Mononuclear cell (primary cell): Measurements from ENCODE around the gene RRBP1. TPM values are rescaled to one million over a fixed set of nuclear protein-coding genes. Genes with fewer than 3 reads are reported as not detected.

Experiments used
- H3K27me3 ChIP-seq: 2 replicates; pipeline ENCODE4 v1.6.0; 2011; ENCODE audit warnings: low read length, control low read depth; ENCODE audit not compliant: insufficient read depth
- H3K4me1 ChIP-seq: 2 replicates; pipeline ENCODE4 v1.5.1; 2011; ENCODE audit warnings: mild to moderate bottlenecking, low read length, control low read depth; ENCODE audit not compliant: insufficient read depth
- H3K4me3 ChIP-seq: 2 replicates; pipeline ENCODE4 v1.5.1; 2011; ENCODE audit warnings: mild to moderate bottlenecking, low read length, moderate library complexity
- H3K9me3 ChIP-seq: 2 replicates; pipeline ENCODE4 v1.5.1; 2011; ENCODE audit warnings: low read depth, mild to moderate bottlenecking, control low read depth, low read length
- total RNA-seq: library from RNA; depleted of rRNA; stranded (reverse); fragments of >200 nt; gene quantifications from one replicate; pipeline ENCODE4 v1.2.3, GENCODE V29; 2012

Gene RRBP1
- total RNA-seq, 1 donor = 16.4 TPM

DNA sequence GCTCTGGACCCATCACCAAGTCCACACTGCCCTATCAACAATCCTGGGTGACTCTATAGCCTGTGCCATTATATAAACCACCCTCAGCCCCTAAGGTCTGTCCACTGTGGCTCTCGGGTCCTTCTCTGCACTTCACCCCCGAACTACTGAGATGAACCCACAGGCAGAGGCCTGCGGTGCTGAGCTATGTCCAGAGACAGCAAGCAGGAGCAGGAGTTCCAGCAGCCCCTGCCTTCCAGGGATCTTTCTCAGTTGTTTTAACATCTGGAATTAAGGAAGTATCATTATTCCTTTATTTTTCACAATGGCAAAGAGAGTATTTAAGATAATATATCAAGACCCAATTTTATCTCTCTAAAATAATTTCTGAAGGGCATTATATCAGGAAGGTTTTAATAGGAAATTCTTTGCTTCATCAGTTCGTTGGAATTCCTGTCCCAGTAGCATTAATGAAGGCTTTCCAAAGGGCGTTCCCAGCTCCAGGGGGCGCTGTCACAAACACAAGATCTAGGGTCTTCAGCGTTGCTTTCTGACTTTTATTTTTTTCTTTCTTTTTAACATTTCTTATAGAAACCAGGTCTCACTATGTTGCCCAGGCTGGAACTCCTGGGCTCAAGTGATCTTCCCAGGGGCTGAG, 27.3 kb downstream of the RRBP1 start:
- Histone ChIP-seq H3K9me3 (no peaks in the 10 kb centered on the region), H3K27me3 (no peaks in the 10 kb centered on the region), H3K4me1 (peaks cover 10% of the 10 kb centered on the region), H3K4me3 (no peak overlapping the region)

DNA sequence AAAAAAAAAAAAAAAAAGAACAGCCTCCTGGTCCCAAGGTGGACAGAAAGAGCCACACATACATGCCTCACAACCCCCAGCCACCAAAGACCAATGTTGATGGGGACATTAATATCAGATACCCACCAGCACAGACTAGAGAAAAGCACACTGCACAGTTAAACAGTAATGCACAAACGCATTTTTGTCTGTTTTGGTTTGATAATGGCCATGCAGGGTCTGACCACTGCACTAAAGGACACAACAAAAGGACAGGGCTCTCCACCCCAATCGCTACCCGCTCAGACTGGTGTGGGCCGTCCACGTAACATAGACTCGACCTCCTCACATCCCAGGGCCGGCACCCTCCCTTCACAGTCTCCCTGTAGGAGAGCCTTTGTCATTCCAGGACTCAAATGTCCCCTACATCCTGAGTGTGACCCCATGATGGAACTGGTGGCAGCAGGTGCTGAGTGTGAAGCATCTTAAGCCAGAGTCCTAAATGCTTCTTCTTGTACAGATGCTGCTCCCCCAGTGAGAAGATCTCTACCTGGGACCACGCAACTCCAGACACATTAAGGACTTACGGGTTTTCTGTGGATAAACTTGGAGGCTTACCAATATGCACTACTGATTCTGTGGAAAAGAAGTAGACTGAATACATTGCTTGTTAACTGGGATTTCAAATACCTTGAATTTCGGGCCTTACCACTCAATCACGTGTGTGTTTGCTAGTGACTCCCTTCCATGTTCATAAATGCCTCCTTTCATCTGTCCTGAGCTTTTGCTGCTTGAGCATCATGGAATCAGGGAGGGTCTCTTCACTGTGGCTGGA, 28.0 kb downstream of the RRBP1 start:
- Histone ChIP-seq H3K4me3 (no peak overlapping the region), H3K27me3 (no peaks in the 10 kb centered on the region), H3K4me1 (peaks cover 12% of the 10 kb centered on the region), H3K9me3 (no peaks in the 10 kb centered on the region)

DNA sequence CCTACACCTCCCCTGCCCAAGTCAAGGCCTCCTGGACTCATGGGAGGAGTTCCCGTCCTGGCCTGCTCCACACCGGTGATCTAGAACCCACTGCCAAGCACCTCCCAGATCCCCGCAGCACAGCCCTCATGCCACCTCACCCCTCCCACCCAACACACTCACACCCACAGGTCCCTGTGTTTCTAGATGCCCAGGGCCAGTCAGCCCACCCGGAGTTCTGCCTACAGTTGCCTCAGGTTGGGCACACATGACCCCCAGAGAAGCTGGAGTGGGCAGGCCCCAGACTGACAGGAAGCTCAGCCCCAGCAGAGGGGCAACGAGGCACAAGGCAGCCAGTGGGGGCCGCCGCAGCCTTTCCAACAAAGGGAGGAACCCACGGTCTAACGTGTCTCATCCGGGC, 29.6 kb downstream of the RRBP1 start:
- Histone ChIP-seq H3K4me1 (peaks cover 21% of the 10 kb centered on the region), H3K27me3 (no peaks in the 10 kb centered on the region), H3K9me3 (no peaks in the 10 kb centered on the region), H3K4me3 (no peak overlapping the region)

DNA sequence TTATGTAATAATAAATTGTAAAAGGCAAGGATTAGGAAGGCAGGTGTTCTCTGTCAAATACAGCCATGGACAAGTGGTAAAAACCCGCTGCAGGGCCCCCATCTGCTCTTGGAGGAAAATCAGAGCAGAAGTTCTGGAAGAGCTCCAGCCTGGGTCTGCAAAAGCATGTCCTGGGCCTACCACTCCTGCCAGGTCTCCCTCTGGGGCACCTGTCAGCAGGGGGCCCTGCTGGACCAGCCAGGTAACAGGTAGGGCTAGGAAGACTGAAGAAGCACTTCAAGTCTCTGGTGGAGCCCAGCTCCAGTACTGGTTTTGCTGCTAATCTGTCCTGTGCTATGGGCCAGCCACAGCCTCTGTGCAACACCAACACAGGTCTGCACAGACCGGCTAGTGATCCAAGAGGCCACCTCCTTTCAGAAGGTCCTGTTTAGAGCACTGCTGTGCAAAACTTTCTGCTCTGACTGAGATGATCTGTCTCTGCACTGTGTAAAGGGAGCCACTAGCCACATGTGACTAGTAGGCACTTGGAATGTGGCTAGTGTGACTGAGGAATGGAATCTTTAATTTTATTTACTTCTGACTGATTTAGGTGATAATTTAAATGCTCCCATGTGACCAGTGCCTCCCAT, 30.2 kb downstream of the RRBP1 start:
- Histone ChIP-seq H3K9me3 (no peaks in the 10 kb centered on the region), H3K4me3 (no peak overlapping the region), H3K27me3 (no peaks in the 10 kb centered on the region), H3K4me1 (peaks cover 21% of the 10 kb centered on the region)

DNA sequence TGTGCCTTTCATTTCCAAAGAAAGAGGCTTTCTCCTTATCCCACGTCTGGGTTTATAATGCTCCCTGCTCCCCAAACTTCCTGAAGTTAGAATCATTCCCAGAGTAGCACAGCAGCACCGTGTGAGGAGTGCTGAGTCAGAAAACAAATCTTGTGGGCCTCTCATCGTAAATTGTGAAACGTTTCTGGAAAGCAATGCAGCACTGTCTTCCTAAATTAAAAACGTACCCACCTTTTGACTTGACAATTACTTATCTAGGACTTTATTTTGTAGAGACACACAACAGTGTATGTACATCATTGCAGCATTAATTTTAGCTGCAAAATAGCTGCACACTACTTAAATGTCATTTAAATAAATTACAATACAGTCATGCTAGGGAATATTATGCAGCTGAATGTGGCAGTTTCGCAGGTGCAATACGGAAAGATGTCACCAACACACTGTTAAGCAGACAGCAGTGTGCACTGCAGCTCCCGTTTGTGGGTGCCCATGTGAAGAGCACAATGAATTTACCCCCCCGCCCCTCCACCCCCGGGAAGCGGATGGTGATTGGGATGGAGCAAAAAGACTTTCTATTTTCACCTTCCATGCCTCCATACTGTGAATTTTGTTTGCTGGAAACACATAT, 30.8 kb downstream of the RRBP1 start:
- H3K27me3 ChIP-seq = no peaks in the 10 kb centered on the region
- no peaks in the 10 kb centered on the region for H3K9me3 ChIP-seq
- no peak overlapping the region for H3K4me3 ChIP-seq
- peaks cover 21% of the 10 kb centered on the region for H3K4me1 ChIP-seq

DNA sequence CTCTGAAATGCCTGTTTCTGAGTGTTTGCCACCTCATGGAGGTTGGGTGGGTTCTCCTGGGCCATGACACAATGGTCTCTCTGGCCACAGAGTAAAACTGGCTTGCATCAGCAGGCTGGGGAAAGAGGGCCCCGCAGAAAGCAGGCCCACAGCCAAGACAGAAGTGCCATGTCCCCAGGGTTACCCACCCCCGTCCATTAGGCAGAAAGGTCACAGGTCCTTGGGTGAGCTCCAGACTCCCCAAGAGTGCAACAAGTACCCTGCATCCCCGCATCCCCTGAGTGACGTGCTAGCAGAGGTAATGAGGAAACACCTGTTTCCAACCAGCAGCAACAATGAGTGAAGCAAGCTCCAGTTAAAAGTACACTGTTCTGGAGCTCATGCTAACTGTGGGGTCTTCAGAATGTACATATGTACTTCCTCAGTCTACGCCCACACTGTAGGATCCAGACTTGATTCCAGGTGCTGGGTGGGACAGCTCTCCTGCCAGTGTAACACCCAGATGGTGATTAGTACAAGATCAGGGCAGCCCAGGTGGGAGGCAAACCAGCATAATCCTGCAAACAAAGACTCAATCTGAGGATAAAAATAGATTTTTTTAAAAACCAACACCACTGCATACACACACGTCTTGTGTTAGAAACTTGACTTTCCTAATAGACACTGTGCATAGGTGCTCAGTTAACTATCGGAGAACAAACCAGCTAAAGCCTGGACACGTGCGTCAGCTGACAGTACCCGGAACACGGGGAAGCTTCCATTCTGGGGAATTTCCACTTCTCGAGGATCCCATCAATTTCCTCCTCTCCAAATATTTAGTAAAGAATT, 31.5 kb downstream of the RRBP1 start:
- H3K9me3 ChIP-seq = no peaks in the 10 kb centered on the region
- peaks cover 21% of the 10 kb centered on the region for H3K4me1 ChIP-seq
- H3K4me3 ChIP-seq = no peak overlapping the region
- no peaks in the 10 kb centered on the region for H3K27me3 ChIP-seq

DNA sequence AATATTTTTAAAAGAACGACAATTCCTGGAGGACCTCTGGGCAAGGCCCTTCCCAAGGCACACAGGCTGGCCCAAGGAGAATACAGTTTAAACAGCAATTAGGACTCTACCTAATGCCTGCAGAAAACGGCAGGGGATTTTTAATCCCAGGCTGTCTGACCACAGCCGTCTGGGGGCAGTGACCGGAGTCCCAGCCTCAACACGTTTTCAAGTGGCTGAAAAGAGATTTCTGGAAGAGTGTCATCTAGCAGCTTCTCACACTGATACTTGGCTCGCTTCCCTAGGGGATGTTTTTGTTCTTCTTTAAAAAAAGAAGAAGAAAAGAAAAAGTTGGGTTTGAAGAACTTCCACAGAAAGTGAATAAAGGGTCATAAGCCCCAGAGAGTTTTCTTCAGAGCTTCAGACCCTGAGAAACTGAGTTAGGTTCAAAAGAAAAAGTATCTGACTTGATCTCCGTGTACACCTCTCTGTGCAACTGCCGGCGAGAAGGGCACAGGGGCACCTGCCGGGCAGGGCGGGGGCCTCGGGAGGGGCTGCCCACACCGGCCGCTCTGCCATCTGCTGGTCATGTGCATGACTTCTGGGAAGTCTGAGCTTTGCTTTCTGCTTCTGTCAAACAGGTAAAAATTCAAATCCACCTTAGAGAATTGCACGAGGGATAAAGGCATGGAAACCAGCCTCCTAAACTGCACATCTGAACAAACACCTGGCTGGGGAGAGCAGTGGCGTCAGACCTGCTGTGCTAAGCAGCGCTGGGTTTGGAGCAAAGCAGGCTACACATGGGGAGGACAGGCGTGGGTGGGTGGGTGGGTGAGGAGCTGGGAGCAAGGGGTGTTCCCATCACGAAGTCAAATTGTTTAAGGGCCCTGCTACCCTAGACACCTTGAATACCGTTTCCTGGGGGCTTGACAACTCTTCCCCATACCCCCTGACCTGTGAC, 33.0 kb downstream of the RRBP1 start:
- H3K27me3 ChIP-seq = no peaks in the 10 kb centered on the region
- peaks cover 21% of the 10 kb centered on the region for H3K4me1 ChIP-seq
- no peaks in the 10 kb centered on the region for H3K9me3 ChIP-seq
- H3K4me3 ChIP-seq = no peak overlapping the region

DNA sequence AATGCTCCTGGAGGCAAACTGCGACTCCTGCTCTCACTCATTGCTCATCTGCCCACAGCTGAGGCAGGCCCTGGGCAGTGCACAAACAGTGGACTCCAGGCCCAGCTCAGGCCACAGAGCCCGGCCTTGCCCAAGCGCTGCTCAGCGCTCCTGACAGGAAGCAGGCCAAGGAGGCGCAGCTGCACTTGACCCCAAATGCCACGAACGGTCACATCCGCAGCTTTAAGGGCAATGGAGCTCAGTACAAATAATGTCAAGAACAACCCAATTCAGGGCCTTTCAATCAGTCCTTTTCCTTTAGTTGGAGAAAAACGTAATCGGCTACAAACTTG, 33.8 kb downstream of the RRBP1 start:
- peaks cover 21% of the 10 kb centered on the region for H3K4me1 ChIP-seq
- no peak overlapping the region for H3K4me3 ChIP-seq
- no peaks in the 10 kb centered on the region for H3K9me3 ChIP-seq
- no peaks in the 10 kb centered on the region for H3K27me3 ChIP-seq

DNA sequence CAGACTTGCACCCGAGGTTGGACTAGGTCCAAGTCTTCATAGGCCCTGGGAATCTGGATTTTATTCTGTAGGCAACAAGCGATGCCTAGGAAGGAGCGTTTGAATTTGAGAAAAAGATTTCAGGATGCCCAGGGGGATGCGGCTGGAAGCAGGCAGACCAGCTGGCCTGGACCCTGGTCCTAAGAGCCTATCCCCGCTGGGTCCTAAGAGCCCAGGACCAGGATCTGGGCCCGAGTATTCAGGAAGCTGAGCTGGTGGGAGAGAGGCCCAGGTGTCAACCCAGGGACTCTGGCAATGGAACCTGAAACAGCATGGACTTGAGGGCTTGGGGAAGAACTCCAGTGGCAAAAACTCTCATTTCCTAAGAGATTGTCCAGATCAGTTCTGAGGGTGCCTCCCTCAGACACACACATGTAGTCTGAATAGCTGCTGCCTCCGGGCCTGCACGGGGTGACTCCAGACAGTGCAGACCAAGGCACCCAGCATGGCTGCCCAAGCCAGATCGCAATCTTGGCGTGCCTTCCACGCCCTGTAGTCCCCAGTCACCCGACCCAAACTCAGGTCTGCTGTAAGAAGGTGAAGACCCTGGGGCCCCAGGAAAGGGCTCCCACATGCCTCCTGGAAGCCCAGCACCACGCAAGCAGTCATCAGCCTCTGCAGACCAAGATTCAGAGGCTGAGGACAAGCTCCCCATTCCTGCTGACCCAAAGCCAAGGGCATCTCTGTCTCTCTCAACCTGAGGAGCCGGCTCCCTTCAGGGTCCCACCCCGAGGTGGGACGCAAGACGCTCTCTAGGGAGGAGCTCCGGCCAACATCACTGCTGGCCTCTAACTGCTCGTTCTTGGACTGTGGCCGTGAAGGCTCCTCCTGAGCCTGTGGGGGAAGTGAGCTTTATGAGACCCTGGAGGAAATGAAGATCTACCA, 34.4 kb downstream of the RRBP1 start:
- Histone ChIP-seq H3K27me3 (no peaks in the 10 kb centered on the region), H3K4me1 (peaks cover 21% of the 10 kb centered on the region), H3K4me3 (no peak overlapping the region), H3K9me3 (no peaks in the 10 kb centered on the region)

DNA sequence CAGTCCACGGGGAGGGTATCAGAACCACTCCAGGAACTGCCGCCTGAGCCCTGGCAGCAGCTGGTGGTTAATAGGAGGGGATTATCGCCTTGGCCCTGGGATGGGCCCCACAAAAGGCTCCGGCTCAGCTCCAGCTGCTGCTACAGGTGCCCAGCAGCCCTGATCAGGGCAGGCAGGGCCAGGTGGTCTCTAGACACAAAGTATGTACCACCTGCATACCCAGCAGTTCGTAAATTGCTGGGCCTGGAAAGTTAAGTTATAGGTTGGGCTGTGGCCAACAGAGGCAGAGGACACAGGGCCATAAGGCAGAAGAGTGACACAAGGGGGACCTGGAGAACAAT, 35.1 kb downstream of the RRBP1 start:
- Histone ChIP-seq H3K9me3 (no peaks in the 10 kb centered on the region), H3K4me3 (no peak overlapping the region), H3K4me1 (peaks cover 21% of the 10 kb centered on the region), H3K27me3 (no peaks in the 10 kb centered on the region)

DNA sequence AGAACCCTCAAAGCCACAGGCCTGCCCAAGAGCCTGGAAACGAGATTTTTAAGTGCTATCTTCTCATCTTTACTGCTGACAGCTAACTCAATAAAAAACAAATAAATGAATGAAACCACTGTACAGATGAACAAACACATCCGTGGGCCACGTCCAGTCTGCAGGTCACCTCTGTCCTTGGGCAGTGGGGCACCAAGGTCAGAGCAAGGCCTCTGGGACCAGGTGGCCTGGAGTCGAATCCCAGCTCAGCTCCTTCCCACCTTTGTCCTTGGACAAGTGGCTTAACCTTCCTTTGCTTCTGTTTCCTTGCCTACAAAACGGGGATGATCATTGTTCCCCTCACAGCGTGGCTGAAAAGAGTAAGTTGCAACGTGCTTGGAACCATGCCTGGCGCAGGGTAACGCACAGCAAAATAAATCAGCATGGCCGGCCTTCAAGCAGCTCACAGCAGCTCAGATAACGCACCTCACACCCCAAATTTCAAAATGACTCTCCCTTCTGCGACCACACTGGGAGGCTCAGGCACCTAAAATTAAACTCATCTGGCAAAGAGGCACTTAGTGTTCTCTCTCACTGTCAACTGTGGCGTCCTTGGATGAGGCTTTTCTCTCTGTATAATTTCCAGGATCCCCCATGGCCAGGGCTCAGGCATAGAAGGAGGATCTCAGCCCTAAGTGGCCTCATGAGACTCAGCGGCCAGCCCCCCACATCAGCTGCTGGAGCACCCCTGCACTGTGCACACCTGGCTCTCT, 35.7 kb downstream of the RRBP1 start:
- Histone ChIP-seq H3K9me3 (no peaks in the 10 kb centered on the region), H3K27me3 (no peaks in the 10 kb centered on the region), H3K4me1 (peaks cover 21% of the 10 kb centered on the region), H3K4me3 (no peak overlapping the region)

DNA sequence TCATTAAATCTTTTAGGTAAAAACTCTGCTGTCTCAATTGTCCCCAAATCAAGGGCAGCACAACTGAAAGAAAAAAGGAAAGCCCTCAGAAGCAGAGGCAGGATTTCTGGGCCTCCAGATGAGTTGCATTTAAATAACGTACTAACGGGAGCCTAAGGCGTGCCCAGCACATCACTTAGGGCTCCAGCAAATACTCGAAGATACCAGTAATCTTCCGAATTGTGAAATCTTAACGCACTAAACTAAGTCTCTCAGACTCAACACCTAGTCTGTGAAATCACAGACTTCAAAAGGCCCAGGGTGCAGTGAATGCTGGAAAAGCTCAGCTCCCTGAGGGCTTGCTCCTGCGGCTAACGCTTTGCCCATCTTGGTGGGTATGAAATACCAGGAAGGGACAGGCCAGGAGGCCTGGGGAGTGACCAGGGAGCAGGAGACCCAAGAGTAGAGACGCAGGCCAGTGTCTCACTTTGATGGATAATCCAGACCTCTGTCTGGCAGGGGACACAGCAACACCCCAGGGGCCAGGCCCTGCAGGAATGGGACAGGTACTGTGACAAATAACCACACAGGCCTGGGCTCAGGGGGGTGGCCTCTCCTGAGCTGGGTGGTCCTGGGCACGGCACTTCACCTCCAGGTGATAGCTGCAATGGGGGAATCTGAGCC, 36.4 kb downstream of the RRBP1 start:
- Histone ChIP-seq H3K4me1 (peaks cover 17% of the 10 kb centered on the region), H3K9me3 (no peaks in the 10 kb centered on the region), H3K27me3 (no peaks in the 10 kb centered on the region), H3K4me3 (no peak overlapping the region)
